ENCODE measurements around the gene MRC1. TPM values are rescaled to one million over a fixed set of nuclear protein-coding genes. Genes with fewer than 3 reads are reported as not detected.
A peak's percentile ranks its signal among the peaks of the same experiment; 100 is the strongest.

Gene MRC1
- total and polyA plus RNA-seq, 2 experiments from 2014 or later: 0.03 to 0.22 TPM

- Histone ChIP-seq H3K27me3 (no peaks in the 10 kb centered on the region), H3K36me3 (no peaks in the 10 kb centered on the region), H3K4me1 (ENCODE audit: low read depth) (peaks cover 8% of the 10 kb centered on the region), H3K9me3 (ENCODE audit: low read depth) (no peaks in the 10 kb centered on the region), H3K27ac (no peak overlapping the region), H3K4me3 (no peak overlapping the region)
- no peak for DNase-seq (ENCODE audit: low read depth in 1 of 2, low spot score in 1 of 2)
- TF ChIP-seq CTCF (IDR thresholded peaks at IDR 0.05; ENCODE audit: low read depth, low read length): no peak
Observed at GRCh38 chr10:17907641-17908040, 98.5 kb downstream of the MRC1 start.

- Histone ChIP-seq H3K9me3 (ENCODE audit: low read depth) (no peaks in the 10 kb centered on the region), H3K4me3 (no peak overlapping the region), H3K36me3 (no peaks in the 10 kb centered on the region), H3K27ac (no peak overlapping the region), H3K4me1 (ENCODE audit: low read depth) (peaks cover 23% of the 10 kb centered on the region), H3K27me3 (no peaks in the 10 kb centered on the region)
- DNase-seq (ENCODE audit: low read depth in 1 of 2, low spot score in 1 of 2): peak; percentile 67 to 73
- peak; percentile 66 for TF ChIP-seq CTCF (IDR thresholded peaks at IDR 0.05; ENCODE audit: low read depth, low read length)
Observed at GRCh38 chr10:17910125-17910789, 101.1 kb downstream of the MRC1 start.

GRCh38 chr10:17912754-17913153 lies 103.6 kb downstream of the MRC1 start:
- no peaks in the 10 kb centered on the region for H3K27me3 ChIP-seq
- TF ChIP-seq CTCF (IDR thresholded peaks at IDR 0.05; ENCODE audit: low read depth, low read length): no peak
- H3K9me3 ChIP-seq (ENCODE audit: low read depth): no peaks in the 10 kb centered on the region
- DNase-seq (ENCODE audit: low read depth in 1 of 2, low spot score in 1 of 2): peak; percentile 36 to 49
- peaks cover 26% of the 10 kb centered on the region for H3K4me1 ChIP-seq (ENCODE audit: low read depth)
- H3K4me3 ChIP-seq: no peak overlapping the region
- H3K36me3 ChIP-seq: no peaks in the 10 kb centered on the region
- H3K27ac ChIP-seq: peak overlapping the region; percentile 95

GRCh38 chr10:17913604-17914003 lies 104.5 kb downstream of the MRC1 start:
- H3K9me3 ChIP-seq (ENCODE audit: low read depth): no peaks in the 10 kb centered on the region
- H3K4me1 ChIP-seq (ENCODE audit: low read depth): peaks cover 26% of the 10 kb centered on the region
- no peak for DNase-seq (ENCODE audit: low read depth in 1 of 2, low spot score in 1 of 2)
- H3K4me3 ChIP-seq: no peak overlapping the region
- TF ChIP-seq CTCF (IDR thresholded peaks at IDR 0.05; ENCODE audit: low read depth, low read length): no peak
- no peaks in the 10 kb centered on the region for H3K36me3 ChIP-seq
- peak overlapping the region; percentile 95 for H3K27ac ChIP-seq
- H3K27me3 ChIP-seq: no peaks in the 10 kb centered on the region

- no peak for DNase-seq (ENCODE audit: low read depth in 1 of 2, low spot score in 1 of 2)
- no peak for TF ChIP-seq CTCF (IDR thresholded peaks at IDR 0.05; ENCODE audit: low read depth, low read length)
- Histone ChIP-seq H3K4me3 (no peak overlapping the region), H3K27me3 (no peaks in the 10 kb centered on the region), H3K9me3 (ENCODE audit: low read depth) (no peaks in the 10 kb centered on the region), H3K4me1 (ENCODE audit: low read depth) (peaks cover 26% of the 10 kb centered on the region), H3K27ac (peak overlapping the region; percentile 95), H3K36me3 (no peaks in the 10 kb centered on the region)
Observed at GRCh38 chr10:17914169-17915045, 105.3 kb downstream of the MRC1 start.

Data from cardiac muscle cell (in vitro differentiated cells and primary cell).